Measurements from ENCODE around the gene LGALS3BP. TPM values are rescaled to one million over a fixed set of nuclear protein-coding genes. Genes with fewer than 3 reads are reported as not detected.
A peak's percentile ranks its signal among the peaks of the same experiment; 100 is the strongest.

Gene LGALS3BP
- total and polyA plus RNA-seq, 2 of the 4 experiments (the other 2 are of a cell fraction): 33.7 to 273 TPM

GRCh38 chr17:79027274-79027924 is 47.7 kb upstream of the LGALS3BP start:
- Histone ChIP-seq H4K5ac (ENCODE audit: low read depth, low read length) (peak overlapping the region; percentile 88), H3K4ac (ENCODE audit: low read depth, low read length) (peak overlapping the region; percentile 82), H3K4me1 (ENCODE audit: control insufficient read depth, insufficient read depth, low read length) (peaks cover 27% of the 10 kb centered on the region), H3K9ac (ENCODE audit: low read depth, low read length) (peak overlapping the region; percentile 0; the same call in 1 of the 2 replicates), H2BK15ac (ENCODE audit: low read depth, low read length) (peak overlapping the region; percentile 82; the same call in 2 of the 3 replicates), H3K9me3 (ENCODE audit: control insufficient read depth, insufficient read depth, low read length) (no peaks in the 10 kb centered on the region), H3K18ac (ENCODE audit: low read depth, low read length) (peak overlapping the region; percentile 87), H3K36me3 (ENCODE audit: control insufficient read depth, insufficient read depth, low read length) (no peaks in the 10 kb centered on the region), H2BK20ac (ENCODE audit: low read depth, low read length) (peak overlapping the region; percentile 93), H2BK5ac (ENCODE audit: low read depth, low read length, poor library complexity, severe bottlenecking) (peak overlapping the region; percentile 28), H3K27me3 (ENCODE audit: control insufficient read depth, insufficient read depth, low read length) (peaks cover under 1% of the 10 kb centered on the region; the same call in 1 of the 2 replicates), H4K20me1 (ENCODE audit: insufficient read depth, low read length) (no peaks in the 10 kb centered on the region), H3K56ac (ENCODE audit: extremely low read depth, insufficient read depth, low read length) (no peak overlapping the region), H4K91ac (ENCODE audit: insufficient read depth, low read depth, low read length) (peak overlapping the region; percentile 79), H3K9me1 (ENCODE audit: insufficient read depth, low read length) (peaks cover 24% of the 10 kb centered on the region), H2AK9ac (replicated peaks; ENCODE audit: low read depth, low read length, poor library complexity) (peak overlapping the region; percentile 59), H2AK5ac (ENCODE audit: low read depth, low read length) (peak overlapping the region; percentile 96), H3K14ac (replicated peaks; ENCODE audit: low read depth, low read length) (peak overlapping the region; percentile 70), H3K79me1 (ENCODE audit: low read depth in 1 of 2, low read length in 2 of 2) (peaks cover 7 to 31% of the 10 kb centered on the region in 2 experiments; a peak in 2 of 4 replicates), H3K23ac (ENCODE audit: low read depth, low read length) (0 out of 2 replicates have a peak overlapping the region, but pooled peaks have one; percentile 6), H2AFZ (replicated peaks; ENCODE audit: low read length, poor library complexity) (peak overlapping the region; percentile 58), H4K8ac (ENCODE audit: low read depth in 2 of 2, low read length in 2 of 2) (peak overlapping the region; percentile 71 to 88; a peak in 3 of 4 replicates), H3K27ac (ENCODE audit: insufficient read depth, low read length) (peak overlapping the region; percentile 18), H3K4me3 (ENCODE audit: insufficient read depth, low read depth, low read length) (no peak overlapping the region), H2BK120ac (ENCODE audit: low read depth, low read length) (peak overlapping the region; percentile 92), H3K4me2 (ENCODE audit: low read depth, low read length) (peak overlapping the region; percentile 54)
- DNase-seq: no peak
- intact Hi-C loops (cut with micrococcal nuclease) (no loop called here), in situ Hi-C loops (cut with MboI; ENCODE audit: low sequenced_read_pairs) (no loop called here), dilution Hi-C loops (cut with HindIII; ENCODE audit: low sequenced_read_pairs, unreplicated experiment) (no loop called here)
- no peak for TF ChIP-seq RFX5 (IDR thresholded peaks at IDR 0.05; ENCODE audit: low read depth, low read length)
- TF ChIP-seq MXI1 (IDR thresholded peaks at IDR 0.05; ENCODE audit: borderline replicate concordance, low read depth, low read length): no peak
- TF ChIP-seq RCOR1 (IDR thresholded peaks at IDR 0.05; ENCODE audit: insufficient replicate concordance, low read length): no peak
- TF ChIP-seq FOS (IDR thresholded peaks at IDR 0.05; ENCODE audit: low read depth, low read length): no peak
- TF ChIP-seq SMC3 (IDR thresholded peaks at IDR 0.05; ENCODE audit: low read depth, low read length): no peak
- TF ChIP-seq, protein P1, sequence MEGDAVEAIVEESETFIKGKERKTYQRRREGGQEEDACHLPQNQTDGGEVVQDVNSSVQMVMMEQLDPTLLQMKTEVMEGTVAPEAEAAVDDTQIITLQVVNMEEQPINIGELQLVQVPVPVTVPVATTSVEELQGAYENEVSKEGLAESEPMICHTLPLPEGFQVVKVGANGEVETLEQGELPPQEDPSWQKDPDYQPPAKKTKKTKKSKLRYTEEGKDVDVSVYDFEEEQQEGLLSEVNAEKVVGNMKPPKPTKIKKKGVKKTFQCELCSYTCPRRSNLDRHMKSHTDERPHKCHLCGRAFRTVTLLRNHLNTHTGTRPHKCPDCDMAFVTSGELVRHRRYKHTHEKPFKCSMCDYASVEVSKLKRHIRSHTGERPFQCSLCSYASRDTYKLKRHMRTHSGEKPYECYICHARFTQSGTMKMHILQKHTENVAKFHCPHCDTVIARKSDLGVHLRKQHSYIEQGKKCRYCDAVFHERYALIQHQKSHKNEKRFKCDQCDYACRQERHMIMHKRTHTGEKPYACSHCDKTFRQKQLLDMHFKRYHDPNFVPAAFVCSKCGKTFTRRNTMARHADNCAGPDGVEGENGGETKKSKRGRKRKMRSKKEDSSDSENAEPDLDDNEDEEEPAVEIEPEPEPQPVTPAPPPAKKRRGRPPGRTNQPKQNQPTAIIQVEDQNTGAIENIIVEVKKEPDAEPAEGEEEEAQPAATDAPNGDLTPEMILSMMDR (conservative IDR thresholded peaks at IDR 0.05; ENCODE audit: low read depth, low read length): no peak
- no peak for TF ChIP-seq USF2 (IDR thresholded peaks at IDR 0.05; ENCODE audit: low read depth, low read length)
- TF ChIP-seq CHD1 (IDR thresholded peaks at IDR 0.05; ENCODE audit: low read depth, low read length): no peak
- no peak for TF ChIP-seq NFE2L2 (IDR thresholded peaks at IDR 0.05; ENCODE audit: low read depth, low read length)
- TF ChIP-seq CEBPB (IDR thresholded peaks at IDR 0.05; ENCODE audit: low read depth, low read length): no peak
- no peak for TF ChIP-seq MAZ (IDR thresholded peaks at IDR 0.05; ENCODE audit: borderline replicate concordance, low read depth, low read length)
- TF ChIP-seq, protein P2, sequence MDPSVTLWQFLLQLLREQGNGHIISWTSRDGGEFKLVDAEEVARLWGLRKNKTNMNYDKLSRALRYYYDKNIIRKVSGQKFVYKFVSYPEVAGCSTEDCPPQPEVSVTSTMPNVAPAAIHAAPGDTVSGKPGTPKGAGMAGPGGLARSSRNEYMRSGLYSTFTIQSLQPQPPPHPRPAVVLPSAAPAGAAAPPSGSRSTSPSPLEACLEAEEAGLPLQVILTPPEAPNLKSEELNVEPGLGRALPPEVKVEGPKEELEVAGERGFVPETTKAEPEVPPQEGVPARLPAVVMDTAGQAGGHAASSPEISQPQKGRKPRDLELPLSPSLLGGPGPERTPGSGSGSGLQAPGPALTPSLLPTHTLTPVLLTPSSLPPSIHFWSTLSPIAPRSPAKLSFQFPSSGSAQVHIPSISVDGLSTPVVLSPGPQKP (IDR thresholded peaks at IDR 0.05; ENCODE audit: borderline replicate concordance, low read depth, low read length): no peak
- no TSS peak for BruUV-seq (replicated peaks)
- ChIA-PET POLR2A (ENCODE audit: unreplicated experiment) (interaction anchor here (1.0 kb wide), 1 partner anchor 11 kb away, joined by 3 read pairs; no protein-coding TSS in a partner anchor), CTCF (interaction anchor here (0.9 to 1.1 kb wide), 3 partner anchors 18 to 365 kb away, joined by 3 to 4 read pairs (median 3); no protein-coding TSS in a partner anchor)
- WGBS, 2 experiments (ENCODE audit: extremely low coverage in 2 of 2, insufficient read length in 1 of 2): 67% methylated on average over 3 of the region's 10 CpGs; no CpG with 5 or more reads in 1 of the 2 experiments
- ATAC-seq (ENCODE audit: low read depth): peak; percentile 10; the same call in 1 of the 2 replicates
